Lower leg skin (tissue), 3 donors: ENCODE results near the gene MYB.

Source experiments
- CTCF ChIP-seq, 3 donors: fragments of 450-650 bp; IDR thresholded peaks; one replicate each; pipeline ENCODE4 v1.5.1; 2016; ENCODE audit warnings: antibody characterized with exemption in 3 of 3, mild to moderate bottlenecking in 3 of 3, moderate library complexity in 2 of 3
- POLR2A ChIP-seq, 2 donors: fragments of 450-650 bp; IDR thresholded peaks; one replicate each; pipeline ENCODE4 v1.6.1; 2016 to 2017; ENCODE audit warnings: antibody characterized with exemption in 2 of 2, mild to moderate bottlenecking in 1 of 2, moderate library complexity in 1 of 2

- TF ChIP-seq CTCF (IDR thresholded peaks at IDR 0.05) (no peak), POLR2A (IDR thresholded peaks at IDR 0.05) (no peak)
These were observed 63.0 kb downstream of the MYB start for GRCh38 chr6:135243871-135244796.
